GM21381 (cell line): ENCODE data around the gene CRAT.

Experiments
- ATAC-seq: cut with Tn5 transposase; IDR thresholded peaks from one replicate; pipeline ENCODE4 v1.9.1; 2021; ENCODE audit warnings: mild to moderate bottlenecking, moderate library complexity; ENCODE audit not compliant: unreplicated experiment

The CRAT gene

DNA sequence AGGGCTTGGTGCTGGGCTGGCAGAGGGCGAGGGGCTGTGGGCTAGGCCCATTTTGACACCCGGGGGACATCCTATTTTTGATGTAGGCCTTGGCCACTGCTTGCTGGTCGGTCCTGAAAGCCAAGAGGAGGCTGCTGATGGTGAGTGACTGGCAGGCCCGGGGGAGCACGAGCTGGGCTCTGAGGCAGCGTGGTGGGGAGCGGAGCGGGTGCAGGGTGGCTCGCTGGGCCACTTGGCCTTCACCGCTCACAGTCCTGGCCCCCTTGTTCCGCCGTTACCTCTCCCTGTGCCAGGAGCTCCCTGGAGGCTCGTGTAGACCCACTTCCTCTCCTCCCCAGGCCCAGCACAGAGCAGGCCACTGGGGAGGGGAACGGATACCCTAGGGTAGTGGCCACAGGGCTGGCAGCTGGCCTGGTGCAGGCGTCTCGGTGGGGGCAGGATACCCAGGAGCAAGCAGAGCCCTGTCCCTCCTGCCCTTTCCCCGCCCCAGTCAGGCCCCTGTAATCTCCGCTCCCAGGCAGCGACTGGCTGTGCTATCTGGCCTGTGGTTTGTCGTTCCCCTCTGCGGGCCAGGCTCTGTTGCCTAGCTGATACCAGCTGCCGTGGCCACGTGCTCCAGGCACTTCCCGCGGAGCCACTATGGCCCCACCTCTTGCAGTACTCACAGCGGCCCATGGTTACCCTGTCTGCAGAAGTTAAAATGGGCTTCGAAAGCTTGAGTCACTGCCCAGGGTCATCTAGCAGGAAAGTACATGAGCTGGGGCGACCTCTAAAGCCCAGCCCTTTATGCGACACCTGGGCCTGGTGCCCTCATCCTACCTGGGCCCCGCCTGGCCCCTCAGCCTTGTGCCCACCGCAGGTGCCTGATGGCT lies 41.4 kb downstream of the CRAT start:
- ATAC-seq = no peak

- ATAC-seq = no peak
Measured at GRCh38 chr9:129068110-129068509, 42.5 kb downstream of the CRAT start.

- ATAC-seq = no peak
Measured at GRCh38 chr9:129064499-129064908, 46.1 kb downstream of the CRAT start.

GRCh38 chr9:129063061-129063460 lies 47.5 kb downstream of the CRAT start:
- no peak for ATAC-seq

GRCh38 chr9:129060991-129061390 lies 49.6 kb downstream of the CRAT start:
- no peak for ATAC-seq

GRCh38 chr9:129059796-129060785 lies 50.5 kb downstream of the CRAT start:
- ATAC-seq = no peak

DNA sequence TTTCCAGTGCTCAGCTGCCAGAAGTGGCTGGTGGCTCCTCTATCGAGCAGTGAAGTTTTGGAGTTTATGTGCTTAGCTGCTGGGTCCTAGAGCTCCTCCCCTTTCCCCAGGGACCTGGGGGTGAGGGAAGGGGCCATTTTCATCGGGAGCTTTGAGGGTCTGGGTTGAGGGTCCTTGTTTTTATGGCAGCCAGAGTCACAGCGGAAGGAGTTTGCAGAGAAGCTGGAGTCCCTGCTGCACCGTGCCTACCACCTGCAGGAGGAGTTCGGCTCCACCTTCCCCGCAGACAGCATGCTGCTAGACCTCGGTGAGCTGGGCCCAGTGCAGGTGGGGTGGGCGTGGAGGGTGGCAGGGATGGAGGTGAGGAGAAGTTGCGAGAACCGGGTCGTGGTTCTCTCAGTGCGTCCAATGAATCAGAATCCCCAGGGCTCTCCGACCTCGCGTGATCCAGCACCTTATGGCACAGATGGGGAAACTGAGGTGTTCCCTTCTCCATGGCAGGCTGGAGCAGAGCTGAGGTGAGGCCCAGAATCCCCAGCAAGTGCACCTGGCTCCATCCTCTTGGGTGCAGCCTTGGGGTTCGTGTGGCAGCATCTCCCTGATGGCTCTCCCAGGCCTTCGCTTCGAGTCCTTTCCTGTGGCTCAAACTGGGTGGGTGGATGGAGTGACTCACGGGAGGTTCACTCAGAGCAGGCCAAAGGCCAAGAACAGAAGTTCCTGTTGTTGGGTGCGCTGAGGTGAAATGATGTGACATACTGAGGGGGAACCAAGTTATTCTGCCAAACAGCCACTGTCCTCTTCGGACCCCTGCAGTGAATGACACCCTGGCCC lies 51.4 kb downstream of the CRAT start:
- no peak for ATAC-seq

DNA sequence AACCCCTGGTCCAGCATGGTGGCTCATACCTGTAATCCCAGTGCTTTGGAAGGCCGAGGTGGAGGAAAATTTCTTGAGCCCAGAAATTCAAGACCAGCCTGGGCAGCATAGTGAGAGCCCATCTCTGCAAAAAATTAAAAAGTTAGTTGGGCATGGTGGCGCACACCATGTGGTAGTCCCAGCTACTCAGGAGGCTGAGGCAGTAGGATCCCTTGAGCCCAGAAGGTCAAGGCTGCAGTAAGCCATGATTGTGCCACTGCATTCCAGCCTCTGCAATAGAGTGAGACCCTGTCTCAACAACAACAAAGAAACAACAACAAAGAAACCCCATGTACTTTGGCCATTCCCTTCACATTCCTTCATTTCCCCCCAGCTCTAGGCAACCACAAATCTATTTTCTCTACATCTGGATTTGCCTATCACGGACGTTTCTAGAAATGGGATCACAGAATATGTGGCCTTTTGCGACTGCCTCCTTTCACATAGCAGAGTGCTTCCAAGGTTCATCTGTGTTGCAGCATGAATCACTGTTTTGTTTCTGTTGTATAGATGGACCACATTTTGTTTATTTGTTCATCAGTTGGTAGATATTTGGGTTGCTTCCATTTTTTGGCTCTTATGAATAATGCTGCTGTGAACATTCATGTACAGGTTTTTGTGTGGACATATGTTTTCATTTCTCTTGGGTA lies 56.3 kb downstream of the CRAT start:
- no peak for ATAC-seq

DNA sequence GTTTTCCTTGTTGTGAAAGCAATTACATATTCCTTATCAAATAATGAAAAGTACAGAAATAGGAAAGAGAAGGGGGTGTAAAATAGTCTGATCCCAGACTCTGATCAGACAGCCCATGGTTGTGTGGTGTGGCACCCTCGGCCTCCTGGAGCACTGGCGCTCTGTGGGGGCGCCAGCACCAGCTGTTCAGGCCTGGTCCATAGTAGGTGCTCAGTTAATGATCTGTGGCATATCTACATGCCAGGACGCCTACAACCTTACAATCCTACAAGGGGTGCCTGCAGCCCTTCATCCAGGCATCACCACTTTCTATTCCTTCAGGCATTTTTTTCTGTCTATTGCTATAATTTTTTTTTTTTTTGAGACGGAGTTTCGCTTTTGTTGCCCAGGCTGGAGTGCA lies 57.6 kb downstream of the CRAT start:
- no peak for ATAC-seq

- no peak for ATAC-seq
Measured at GRCh38 chr9:129052592-129052991, 58.0 kb downstream of the CRAT start.
